Cardiac muscle cell (in vitro differentiated cells and primary cell): Measurements from ENCODE around the gene SPEF2. TPM values are rescaled to one million over a fixed set of nuclear protein-coding genes. Genes with fewer than 3 reads are reported as not detected.

ENCODE experiments used
- DNase-seq, 2 donors: peaks; one replicate each; pipeline versions ENCODE4 v3.0.0 to v3.0.0-alpha.2; 2010 to 2017; ENCODE audit warnings: low read depth in 1 of 2, low spot score in 1 of 2
- H3K27ac ChIP-seq: fragments of 200-600 bp; sonication (generic); 2 replicates; pipeline ENCODE4 v1.5.1; 2016
- H3K27me3 ChIP-seq: fragments of 200-600 bp; sonication (generic); 2 replicates; pipeline ENCODE4 v1.6.0; 2016; ENCODE audit warnings: control low read depth
- H3K36me3 ChIP-seq: fragments of 200-600 bp; sonication (generic); 2 replicates; pipeline ENCODE4 v1.5.1; 2016; ENCODE audit warnings: control low read depth
- H3K4me1 ChIP-seq: fragments of 200-600 bp; sonication (generic); 2 replicates; pipeline ENCODE4 v1.8.1; 2017; ENCODE audit warnings: low read depth, mild to moderate bottlenecking, mixed run types
- H3K4me3 ChIP-seq: fragments of 200-600 bp; sonication (generic); 2 replicates; pipeline ENCODE4 v1.5.1; 2016; ENCODE audit warnings: mild to moderate bottlenecking
- H3K9me3 ChIP-seq: fragments of 200-600 bp; sonication (generic); 2 replicates; pipeline ENCODE4 v1.5.1; 2017; ENCODE audit warnings: low read depth, mild to moderate bottlenecking, control low read depth
- CTCF ChIP-seq: IDR thresholded peaks from 2 replicates; pipeline ENCODE4 v1.5.1; 2012; ENCODE audit warnings: low read depth, mild to moderate bottlenecking, low read length
- polyA plus RNA-seq: library from polyadenylated mRNA; unstranded; fragments of >200 nt; fragmentation: Nextera tagmentation; extraction: Ambion mirVana; gene quantifications from 2 replicates; pipeline ENCODE4 v1.2.1, GENCODE V29; 2016
- total RNA-seq: library from RNA; depleted of rRNA; stranded (reverse); fragments of >200 nt; gene quantifications from 2 replicates; pipeline ENCODE4 v1.2.3, GENCODE V29; 2016

SPEF2 gene
- total and polyA plus RNA-seq, 2 experiments from 2014 or later: 3.2 to 5.7 TPM

- no peak for DNase-seq
- no peaks in the 10 kb centered on the region for H3K9me3 ChIP-seq
- TF ChIP-seq CTCF: no peak
- H3K4me1 ChIP-seq: peaks cover 6% of the 10 kb centered on the region
- H3K36me3 ChIP-seq: no peaks in the 10 kb centered on the region
- no peak overlapping the region for H3K4me3 ChIP-seq
- H3K27me3 ChIP-seq: no peaks in the 10 kb centered on the region
- no peak overlapping the region for H3K27ac ChIP-seq
Measured at GRCh38 chr5:35819668-35820067, 202.0 kb downstream of the SPEF2 start.

GRCh38 chr5:35820735-35821134 lies 203.1 kb downstream of the SPEF2 start:
- no peak for DNase-seq
- Histone ChIP-seq H3K36me3 (no peaks in the 10 kb centered on the region), H3K9me3 (no peaks in the 10 kb centered on the region), H3K27me3 (no peaks in the 10 kb centered on the region), H3K4me3 (no peak overlapping the region), H3K4me1 (peaks cover 6% of the 10 kb centered on the region), H3K27ac (no peak overlapping the region)
- TF ChIP-seq CTCF: no peak

- no peak for DNase-seq
- no peak overlapping the region for H3K4me3 ChIP-seq
- no peaks in the 10 kb centered on the region for H3K27me3 ChIP-seq
- no peak overlapping the region for H3K27ac ChIP-seq
- H3K9me3 ChIP-seq: no peaks in the 10 kb centered on the region
- H3K36me3 ChIP-seq: no peaks in the 10 kb centered on the region
- no peak for TF ChIP-seq CTCF
- H3K4me1 ChIP-seq: peaks cover 6% of the 10 kb centered on the region
Measured at GRCh38 chr5:35821513-35821912, 203.8 kb downstream of the SPEF2 start.

- H3K27me3 ChIP-seq: no peaks in the 10 kb centered on the region
- no peak for DNase-seq
- no peaks in the 10 kb centered on the region for H3K9me3 ChIP-seq
- no peak for TF ChIP-seq CTCF
- peaks cover 6% of the 10 kb centered on the region for H3K4me1 ChIP-seq
- no peak overlapping the region for H3K27ac ChIP-seq
- H3K4me3 ChIP-seq: no peak overlapping the region
- H3K36me3 ChIP-seq: no peaks in the 10 kb centered on the region
Measured at GRCh38 chr5:35822511-35822910, 204.8 kb downstream of the SPEF2 start.

- Histone ChIP-seq H3K4me1 (peaks cover 6% of the 10 kb centered on the region), H3K9me3 (no peaks in the 10 kb centered on the region), H3K36me3 (no peaks in the 10 kb centered on the region), H3K4me3 (no peak overlapping the region), H3K27ac (no peak overlapping the region), H3K27me3 (no peaks in the 10 kb centered on the region)
- no peak for TF ChIP-seq CTCF
- no peak for DNase-seq
Measured at GRCh38 chr5:35823347-35824098, 205.9 kb downstream of the SPEF2 start.
